Skeletal muscle tissue (tissue), 4 donors: ENCODE measurements around the gene RADX. TPM values are rescaled to one million over a fixed set of nuclear protein-coding genes. Genes with fewer than 3 reads are reported as not detected.

Experiments used
- H3K27ac ChIP-seq: one replicate; pipeline ENCODE4 v1.7.0; 2013; ENCODE audit warnings: mild to moderate bottlenecking, low read depth, low read length, inconsistent platforms
- H3K27me3 ChIP-seq, 3 donors: one replicate each; pipeline ENCODE4 v1.7.0; 2013; ENCODE audit warnings: low read length in 3 of 3; ENCODE audit not compliant: control insufficient read depth in 3 of 3, insufficient read depth in 3 of 3
- H3K36me3 ChIP-seq, 3 donors: one replicate each; pipeline ENCODE4 v1.7.0; 2013; ENCODE audit warnings: low read length in 3 of 3; ENCODE audit not compliant: control insufficient read depth in 3 of 3, insufficient read depth in 3 of 3
- H3K4me1 ChIP-seq, 3 donors: one replicate each; pipeline ENCODE4 v1.7.0; 2013; ENCODE audit warnings: low read length in 3 of 3, mild to moderate bottlenecking in 3 of 3; ENCODE audit not compliant: control insufficient read depth in 3 of 3, insufficient read depth in 3 of 3
- H3K4me3 ChIP-seq, 3 donors: one replicate each; pipeline ENCODE4 v1.7.0; 2013; ENCODE audit warnings: low read length in 3 of 3
- H3K9ac ChIP-seq, 3 donors: one replicate each; pipeline ENCODE4 v1.7.0; 2013; ENCODE audit warnings: low read length in 3 of 3, mild to moderate bottlenecking in 3 of 3, moderate library complexity in 2 of 3, low read depth in 1 of 3
- H3K9me3 ChIP-seq, 3 donors: one replicate each; pipeline ENCODE4 v1.7.0; 2013; ENCODE audit warnings: low read length in 3 of 3; ENCODE audit not compliant: control insufficient read depth in 3 of 3
- total RNA-seq: library from RNA; depleted of rRNA; stranded (reverse); fragments of >200 nt; gene quantifications from one replicate; pipeline ENCODE4 v1.2.3, GENCODE V29; 2014
- donor health status: Osteomylitis.

RADX gene
- total RNA-seq, 1 donor from 2014 or later: 1.0 TPM

GRCh38 chrX:106672527-106672926 is 60.7 kb downstream of the RADX start:
- no peaks in the 10 kb centered on the region for H3K36me3 ChIP-seq
- H3K9ac ChIP-seq: no peak overlapping the region
- H3K9me3 ChIP-seq: no peaks in the 10 kb centered on the region
- H3K4me1 ChIP-seq: no peaks in the 10 kb centered on the region
- H3K27ac ChIP-seq: no peak overlapping the region
- no peaks in the 10 kb centered on the region for H3K27me3 ChIP-seq
- H3K4me3 ChIP-seq: no peak overlapping the region

- H3K27me3 ChIP-seq: peaks cover 0 to 3% (median 0%) of the 10 kb centered on the region in 3 donors
- no peaks in the 10 kb centered on the region for H3K9me3 ChIP-seq
- H3K9ac ChIP-seq: no peak overlapping the region
- H3K27ac ChIP-seq: no peak overlapping the region
- H3K36me3 ChIP-seq: no peaks in the 10 kb centered on the region
- no peaks in the 10 kb centered on the region for H3K4me1 ChIP-seq
- no peak overlapping the region for H3K4me3 ChIP-seq
Measured at GRCh38 chrX:106680716-106681115, 68.9 kb downstream of the RADX start.

GRCh38 chrX:106684207-106684606 is 72.4 kb downstream of the RADX start:
- Histone ChIP-seq H3K36me3 (no peaks in the 10 kb centered on the region), H3K27ac (no peak overlapping the region), H3K4me3 (no peak overlapping the region), H3K9ac (no peak overlapping the region), H3K27me3 (peaks cover 0 to 3% (median 0%) of the 10 kb centered on the region in 3 donors), H3K9me3 (no peaks in the 10 kb centered on the region), H3K4me1 (no peaks in the 10 kb centered on the region)

- Histone ChIP-seq H3K4me1 (no peaks in the 10 kb centered on the region), H3K4me3 (no peak overlapping the region), H3K27me3 (peaks cover 0 to 3% (median 0%) of the 10 kb centered on the region in 3 donors), H3K9ac (no peak overlapping the region), H3K36me3 (no peaks in the 10 kb centered on the region), H3K27ac (no peak overlapping the region), H3K9me3 (no peaks in the 10 kb centered on the region)
Measured at GRCh38 chrX:106692425-106693065, 80.8 kb downstream of the RADX start.

GRCh38 chrX:106696502-106696901 is 84.7 kb downstream of the RADX start:
- H3K27ac ChIP-seq: no peak overlapping the region
- no peaks in the 10 kb centered on the region for H3K4me1 ChIP-seq
- peaks cover 0 to 3% (median 0%) of the 10 kb centered on the region in 3 donors for H3K27me3 ChIP-seq
- no peaks in the 10 kb centered on the region for H3K9me3 ChIP-seq
- H3K9ac ChIP-seq: no peak overlapping the region
- H3K36me3 ChIP-seq: no peaks in the 10 kb centered on the region
- H3K4me3 ChIP-seq: no peak overlapping the region

DNA sequence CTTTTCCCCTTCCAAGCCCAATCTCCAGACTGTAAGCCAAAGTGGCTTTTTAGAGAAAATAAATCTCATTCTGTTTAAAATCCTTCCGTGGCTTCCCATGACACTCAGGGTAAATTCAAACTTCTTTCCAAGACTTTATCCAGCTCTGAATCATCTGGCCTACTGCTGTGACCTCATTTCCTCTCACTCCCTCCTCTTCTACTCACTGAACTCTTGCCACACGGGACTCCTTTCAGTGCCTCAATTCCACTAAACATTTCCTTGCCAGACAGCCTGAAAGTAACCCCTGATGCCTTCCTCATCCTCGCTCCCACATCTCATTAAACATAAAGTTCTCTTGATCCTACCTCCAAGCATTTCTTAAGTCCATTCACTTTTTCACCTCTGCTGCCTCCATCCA is 86.9 kb downstream of the RADX start:
- H3K27ac ChIP-seq: no peak overlapping the region
- no peak overlapping the region for H3K4me3 ChIP-seq
- H3K27me3 ChIP-seq: no peaks in the 10 kb centered on the region
- no peaks in the 10 kb centered on the region for H3K9me3 ChIP-seq
- H3K4me1 ChIP-seq: no peaks in the 10 kb centered on the region
- no peak overlapping the region for H3K9ac ChIP-seq
- H3K36me3 ChIP-seq: no peaks in the 10 kb centered on the region

- Histone ChIP-seq H3K27me3 (no peaks in the 10 kb centered on the region), H3K27ac (no peak overlapping the region), H3K4me3 (no peak overlapping the region), H3K4me1 (peaks cover 0 to 2% (median 1%) of the 10 kb centered on the region in 3 donors), H3K36me3 (no peaks in the 10 kb centered on the region), H3K9me3 (no peaks in the 10 kb centered on the region), H3K9ac (no peak overlapping the region)
Measured at GRCh38 chrX:106702636-106703035, 90.9 kb downstream of the RADX start.

DNA sequence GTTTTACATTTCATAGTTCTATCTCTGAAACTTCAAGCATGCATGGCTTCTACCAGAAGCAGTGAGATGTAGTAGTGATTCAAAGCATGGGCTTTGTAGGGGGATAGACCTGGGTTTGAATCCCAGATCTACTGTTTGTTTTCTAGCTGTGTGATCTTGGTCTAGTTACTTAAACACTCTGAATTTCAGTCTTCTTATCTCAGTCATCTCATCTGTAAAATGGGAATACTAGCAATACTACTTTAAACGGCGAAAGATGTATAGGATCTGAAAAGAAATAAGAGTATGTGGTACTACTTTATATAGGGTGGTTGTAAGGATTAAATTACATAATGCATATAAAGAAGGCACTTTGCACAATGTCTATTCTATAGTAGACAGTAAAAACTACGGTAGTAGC is 94.7 kb downstream of the RADX start:
- H3K4me3 ChIP-seq: no peak overlapping the region

GRCh38 chrX:106707771-106708454 is 96.1 kb downstream of the RADX start:
- Histone ChIP-seq H3K9ac (peak overlapping the region; percentile 26 to 51 (median 29)), H3K4me3 (peak overlapping the region in 1 of 3 donors; percentile 3), H3K9me3 (no peaks in the 10 kb centered on the region), H3K27me3 (no peaks in the 10 kb centered on the region), H3K27ac (peak overlapping the region; percentile 81), H3K4me1 (peaks cover 4 to 6% (median 5%) of the 10 kb centered on the region in 3 donors), H3K36me3 (no peaks in the 10 kb centered on the region)

More for the DNA sequence above, 94.7 kb downstream of the RADX start:
- Histone ChIP-seq H3K36me3 (no peaks in the 10 kb centered on the region), H3K27ac (no peak overlapping the region), H3K27me3 (no peaks in the 10 kb centered on the region), H3K4me1 (peaks cover 4 to 6% (median 5%) of the 10 kb centered on the region in 3 donors), H3K9ac (no peak overlapping the region), H3K9me3 (no peaks in the 10 kb centered on the region)

DNA sequence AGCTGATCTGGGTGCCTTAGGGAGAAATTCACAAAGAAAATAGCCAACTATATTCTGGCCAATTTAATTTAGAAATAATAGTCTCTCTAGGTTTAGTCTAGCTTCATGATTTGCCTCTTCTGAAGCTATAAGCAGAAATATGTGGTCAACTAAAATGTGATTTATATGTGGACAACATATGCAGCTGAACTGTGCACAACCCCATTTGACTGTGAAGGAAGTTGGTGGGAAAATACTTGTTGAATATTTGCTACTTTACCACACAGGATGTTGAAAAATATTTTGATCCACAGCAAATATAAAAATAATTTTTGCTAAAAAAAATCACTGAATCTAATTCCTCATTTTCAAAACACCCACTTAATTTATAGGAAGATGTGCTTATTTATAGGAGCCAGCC is 99.0 kb downstream of the RADX start:
- Histone ChIP-seq H3K27me3 (no peaks in the 10 kb centered on the region), H3K27ac (no peak overlapping the region), H3K4me1 (peaks cover 4 to 6% (median 5%) of the 10 kb centered on the region in 3 donors), H3K36me3 (no peaks in the 10 kb centered on the region), H3K9ac (no peak overlapping the region), H3K4me3 (no peak overlapping the region), H3K9me3 (no peaks in the 10 kb centered on the region)
